GM19372 (cell line): Measurements from ENCODE around the gene LIPE.

Source experiments
- ATAC-seq: cut with Tn5 transposase; IDR thresholded peaks from one replicate; pipeline ENCODE4 v1.9.1; 2021; ENCODE audit warnings: mild to moderate bottlenecking, low read depth, moderate library complexity; ENCODE audit not compliant: unreplicated experiment

LIPE gene

DNA sequence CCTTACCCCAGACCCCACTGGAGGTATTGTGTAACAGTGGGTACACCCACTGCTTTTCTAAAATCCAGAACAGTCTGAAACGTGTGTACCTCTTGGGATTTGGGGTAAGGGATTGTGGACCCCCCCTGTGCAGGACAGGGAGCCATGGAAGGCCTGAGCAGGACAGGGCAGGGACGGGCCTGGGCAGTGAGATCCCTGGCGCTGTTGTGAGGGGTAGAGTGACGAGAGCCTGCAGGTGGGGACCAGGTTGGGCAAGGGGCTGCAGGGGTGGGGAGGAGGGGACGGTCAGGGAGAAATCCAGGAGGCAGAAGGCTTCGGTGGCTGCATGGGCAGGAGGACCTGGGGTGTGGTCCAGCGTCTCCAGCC lies 65.7 kb downstream of the LIPE start:
- ATAC-seq: no peak

DNA sequence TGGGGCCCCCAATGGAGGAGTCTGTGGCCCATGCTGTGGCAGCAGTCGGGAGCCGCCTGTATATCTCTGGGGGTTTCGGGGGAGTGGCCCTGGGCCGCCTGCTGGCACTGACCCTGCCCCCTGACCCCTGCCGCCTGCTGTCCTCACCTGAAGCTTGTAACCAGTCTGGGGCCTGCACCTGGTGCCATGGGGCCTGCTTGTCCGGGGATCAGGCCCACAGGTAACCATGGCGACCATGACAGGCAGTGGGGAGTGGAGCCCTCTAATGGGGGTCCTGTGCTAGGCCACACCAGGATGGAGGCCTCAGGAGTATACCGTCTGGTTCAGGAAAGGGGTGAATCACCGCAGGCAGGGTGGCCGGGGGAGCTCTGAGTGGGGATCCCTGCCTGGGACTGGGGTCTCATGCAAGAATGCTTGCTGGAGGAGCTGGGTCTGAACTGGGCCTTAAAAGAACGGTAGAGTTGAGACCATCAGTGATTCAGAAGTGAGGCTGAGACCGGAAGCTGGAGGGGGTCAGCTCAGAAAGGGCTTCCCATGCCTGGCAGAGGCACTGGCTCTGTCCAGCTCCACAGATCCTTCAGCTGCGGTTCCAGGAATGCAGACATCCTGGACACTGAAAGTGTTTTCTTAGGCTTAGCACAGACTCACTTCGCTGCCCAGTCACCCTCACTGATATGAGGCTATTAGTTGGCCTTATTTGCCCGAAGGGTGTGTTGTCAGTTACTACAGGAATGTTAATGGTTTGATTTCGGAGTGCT lies 66.2 kb downstream of the LIPE start:
- ATAC-seq: no peak

DNA sequence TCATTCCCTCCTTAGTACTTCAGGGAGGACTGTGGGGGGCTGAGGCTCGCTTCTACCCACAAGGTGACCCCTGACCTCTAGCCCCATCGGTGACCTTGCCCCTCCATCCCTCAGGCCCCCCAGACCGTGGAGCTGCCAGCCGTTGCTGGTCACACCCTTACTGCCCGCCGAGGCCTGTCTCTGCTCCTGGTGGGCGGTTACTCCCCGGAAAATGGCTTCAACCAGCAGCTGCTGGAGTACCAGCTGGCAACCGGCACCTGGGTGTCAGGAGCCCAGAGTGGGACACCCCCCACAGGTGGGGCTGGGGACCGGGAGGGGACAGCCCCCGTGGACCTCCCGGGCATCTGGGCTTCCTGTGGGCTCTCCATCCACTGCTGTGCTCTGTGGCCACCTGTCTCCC lies 69.9 kb downstream of the LIPE start:
- no peak for ATAC-seq

DNA sequence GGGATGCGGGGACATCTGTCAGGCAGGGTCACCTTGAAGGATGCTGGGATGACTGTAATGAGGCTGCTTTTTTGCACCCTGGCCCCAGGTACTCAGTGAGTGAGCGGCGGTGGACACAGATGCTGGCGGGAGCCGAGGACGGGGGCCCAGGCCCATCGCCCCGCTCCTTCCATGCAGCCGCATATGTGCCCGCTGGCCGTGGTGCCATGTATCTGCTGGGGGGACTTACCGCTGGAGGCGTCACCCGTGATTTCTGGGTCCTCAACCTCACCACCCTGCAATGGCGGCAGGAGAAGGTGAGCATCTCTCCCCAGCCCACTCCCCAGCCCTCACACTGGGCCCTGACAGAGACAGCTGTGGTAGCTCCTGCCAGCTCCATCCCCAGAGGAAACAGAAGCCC lies 70.5 kb downstream of the LIPE start:
- no peak for ATAC-seq

DNA sequence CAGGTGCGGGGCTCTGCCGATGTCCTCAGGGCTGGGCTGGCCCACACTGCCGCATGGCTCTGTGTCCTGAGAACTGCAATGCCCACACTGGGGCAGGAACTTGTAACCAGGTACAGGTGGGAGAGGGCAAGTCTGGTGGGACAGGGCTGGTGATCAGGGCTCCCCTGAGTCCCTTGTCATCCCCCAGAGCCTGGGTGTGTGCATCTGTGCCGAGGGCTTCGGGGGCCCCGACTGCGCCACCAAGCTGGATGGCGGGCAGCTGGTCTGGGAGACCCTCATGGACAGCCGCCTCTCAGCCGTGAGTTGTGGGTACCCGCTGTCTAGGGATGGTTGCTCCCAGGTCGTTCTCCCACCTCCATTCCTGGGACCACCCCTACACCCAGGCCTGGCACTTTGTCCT lies 71.3 kb downstream of the LIPE start:
- ATAC-seq: no peak

DNA sequence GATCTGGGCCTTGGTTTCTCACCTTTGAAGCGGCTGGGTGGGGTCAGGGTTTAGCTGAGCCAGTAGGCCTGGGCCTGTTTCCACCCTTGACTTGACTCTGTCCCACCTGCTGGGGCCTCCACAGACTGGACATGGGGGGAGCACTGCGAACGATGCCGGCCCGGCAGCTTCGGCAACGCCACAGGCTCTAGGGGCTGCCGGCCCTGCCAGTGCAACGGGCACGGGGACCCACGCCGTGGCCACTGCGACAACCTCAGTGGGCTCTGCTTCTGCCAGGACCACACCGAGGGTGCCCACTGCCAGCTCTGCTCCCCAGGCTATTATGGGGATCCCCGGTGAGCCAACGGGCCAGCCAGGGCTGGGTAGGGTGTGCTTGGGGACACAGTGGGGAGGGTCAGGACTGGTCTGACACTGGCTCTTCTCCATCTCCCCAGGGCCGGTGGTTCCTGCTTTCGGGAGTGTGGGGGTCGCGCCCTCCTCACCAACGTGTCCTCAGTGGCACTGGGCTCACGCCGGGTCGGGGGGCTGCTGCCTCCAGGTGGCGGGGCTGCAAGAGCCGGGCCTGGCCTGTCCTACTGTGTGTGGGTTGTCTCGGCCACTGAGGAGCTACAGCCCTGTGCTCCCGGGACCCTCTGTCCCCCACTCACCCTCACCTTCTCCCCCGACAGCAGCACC lies 73.7 kb downstream of the LIPE start:
- no peak for ATAC-seq

DNA sequence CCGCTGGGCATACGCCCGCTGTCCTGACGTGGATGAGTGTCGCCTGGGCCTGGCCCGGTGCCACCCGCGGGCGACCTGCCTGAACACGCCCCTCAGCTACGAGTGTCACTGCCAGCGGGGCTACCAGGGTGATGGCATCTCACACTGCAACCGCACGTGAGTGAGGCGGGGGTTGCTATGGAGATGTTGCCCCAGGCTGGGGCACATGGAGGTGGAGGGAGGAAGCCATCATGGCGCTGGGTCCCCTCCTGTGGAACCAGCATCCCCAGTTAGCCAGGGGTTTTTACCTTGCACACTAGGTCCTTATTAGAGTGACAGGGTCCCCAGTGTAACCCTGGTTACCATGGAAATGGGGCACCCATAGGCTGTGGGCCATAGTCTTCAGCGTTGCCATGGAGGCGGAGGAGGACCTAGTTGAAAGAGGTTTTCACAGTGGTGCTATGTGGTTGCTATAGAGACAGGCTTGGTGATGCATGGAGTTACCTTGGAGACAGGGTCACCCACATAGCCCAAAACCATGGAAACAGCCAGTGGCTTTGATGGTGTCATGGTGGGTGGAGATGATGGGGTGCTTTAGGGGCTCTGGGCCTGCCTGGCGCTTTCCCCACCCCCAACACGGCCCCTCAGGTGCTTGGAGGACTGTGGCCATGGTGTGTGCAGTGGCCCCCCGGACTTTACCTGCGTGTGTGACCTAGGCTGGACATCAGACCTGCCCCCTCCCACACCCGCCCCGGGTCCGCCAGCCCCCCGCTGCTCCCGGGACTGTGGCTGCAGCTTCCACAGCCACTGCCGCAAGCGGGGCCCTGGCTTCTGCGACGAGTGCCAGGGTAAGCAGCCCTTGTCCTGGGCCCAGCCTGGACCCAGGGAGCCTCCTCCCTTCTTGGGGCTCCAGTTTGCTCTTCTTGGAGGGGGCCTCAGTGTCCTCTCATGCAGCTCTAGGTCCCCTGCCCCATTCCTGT lies 74.6 kb downstream of the LIPE start:
- no peak for ATAC-seq
